GM12878 (cell line): ENCODE measurements around the gene MAST3. TPM values are rescaled to one million over a fixed set of nuclear protein-coding genes. Genes with fewer than 3 reads are reported as not detected.

Experiments
- ATAC-seq: fragments of 200-7000 bp; cut with Tn5 transposase; 3 replicates; pipeline ENCODE4 v1.9.1; 2020; ENCODE audit warnings: mild to moderate bottlenecking, moderate library complexity
- BruUV-seq: library from RNA; stranded (reverse); fragments of 400-500 nt; replicated peaks from 2 replicates; lab custom pipeline; 2021; lab: Mats Ljungman, UMichigan
- CTCF ChIA-PET: fragments of 300-600 bp; sonication (Branson Sonifier 250); formaldehyde crosslinking; extraction: SDS; loops from one replicate; lab custom pipeline; 2021; ENCODE audit warnings: inconsistent platforms; lab: Yijun Ruan, JAX
- POLR2A ChIA-PET: fragments of 350-600 bp; formaldehyde crosslinking; extraction: SDS; loops from one replicate; lab custom pipeline; 2021; ENCODE audit warnings: inconsistent platforms; lab: Charles Lee
- RAD21 ChIA-PET: fragments of 300-600 bp; sonication (Branson Sonifier 250); formaldehyde crosslinking; loops from one replicate; lab custom pipeline; 2023; ENCODE audit warnings: antibody characterized with exemption; ENCODE audit not compliant: unreplicated experiment; lab: Charles Lee
- SMC1A ChIA-PET: fragments of 300-600 bp; sonication (Branson Sonifier 250); formaldehyde crosslinking; loops from one replicate; lab custom pipeline; 2023; ENCODE audit not compliant: unreplicated experiment, uncharacterized antibody; lab: Charles Lee
- DNase-seq: peaks from one replicate; pipeline ENCODE4 v3.0.0-alpha.2; 2011; ENCODE audit warnings: low read depth, low spot score
- FAIRE-seq: peaks from 3 replicates; lab custom pipeline; 2011; peaks lifted over from hg19 to GRCh38; lab: Jason Lieb, UNC
- H2AFZ ChIP-seq: 2 replicates; pipeline ENCODE4 v1.6.0; 2011; ENCODE audit warnings: low read depth, low read length, control low read depth; ENCODE audit not compliant: control insufficient read depth
- H3K27ac ChIP-seq: 2 replicates; pipeline ENCODE4 v1.5.1; 2011; ENCODE audit warnings: control low read depth; ENCODE audit not compliant: control insufficient read depth, insufficient read depth
- H3K27me3 ChIP-seq, 2 experiments: replicated peaks in 1 of 2; 2 replicates each; pipeline versions ENCODE4 v1.6.0 to v1.6.1; 2011; ENCODE audit warnings: low read length in 1 of 2; ENCODE audit not compliant: control insufficient read depth in 2 of 2, insufficient read depth in 2 of 2
- H3K36me3 ChIP-seq, 2 experiments: 2 replicates each; pipeline ENCODE4 v1.5.1; 2011; ENCODE audit warnings: low read length in 1 of 2; ENCODE audit not compliant: control insufficient read depth in 2 of 2, insufficient read depth in 2 of 2
- H3K4me1 ChIP-seq: 2 replicates; pipeline ENCODE4 v1.6.1; 2011; ENCODE audit warnings: mild to moderate bottlenecking, low read length, moderate library complexity, mixed read lengths; ENCODE audit not compliant: control insufficient read depth, insufficient read depth
- H3K4me2 ChIP-seq: 2 replicates; pipeline ENCODE4 v1.6.0; 2011; ENCODE audit warnings: control low read depth; ENCODE audit not compliant: control insufficient read depth, insufficient read depth
- H3K4me3 ChIP-seq: fragments of 200-600 bp; sonication (generic); 2 replicates; pipeline ENCODE4 v1.5.1; 2016
- H3K79me2 ChIP-seq: 2 replicates; pipeline ENCODE4 v1.6.0; 2011; ENCODE audit warnings: low read length; ENCODE audit not compliant: control insufficient read depth, insufficient read depth
- H3K9ac ChIP-seq: 2 replicates; pipeline ENCODE4 v1.8.0; 2011; ENCODE audit warnings: low read length, control low read depth, mixed read lengths; ENCODE audit not compliant: control insufficient read depth, insufficient read depth
- H3K9me3 ChIP-seq: replicated peaks from 3 replicates; pipeline ENCODE4 v1.5.1; 2011; ENCODE audit warnings: mild to moderate bottlenecking, low read length; ENCODE audit not compliant: control insufficient read depth, insufficient read depth
- H4K20me1 ChIP-seq: 2 replicates; pipeline ENCODE4 v1.6.0; 2011; ENCODE audit not compliant: control insufficient read depth, insufficient read depth
- BCL11A ChIP-seq: IDR thresholded peaks from 2 replicates; pipeline ENCODE4 v1.6.1; 2011; ENCODE audit warnings: low read depth, low read length
- BMI1 ChIP-seq: fragments of 450-650 bp; IDR thresholded peaks from 2 replicates; pipeline ENCODE4 v1.6.1; 2016; ENCODE audit warnings: mild to moderate bottlenecking, moderate library complexity, borderline replicate concordance
- CREB1 ChIP-seq: IDR thresholded peaks from 2 replicates; pipeline ENCODE4 v1.6.1; 2012; ENCODE audit warnings: low read depth, mild to moderate bottlenecking, inconsistent platforms
- EP300 ChIP-seq, 2 experiments: fragments of 150-350 bp in 1 of 2; IDR thresholded peaks; 2 replicates each; pipeline ENCODE4 v1.6.1; 2011 to 2012; ENCODE audit warnings: low read depth in 2 of 2, low read length in 2 of 2, borderline replicate concordance in 1 of 2, improper control_type of control experiment in 1 of 2, inconsistent platforms in 1 of 2; ENCODE audit not compliant: control insufficient read depth in 1 of 2
- FOXM1 ChIP-seq: IDR thresholded peaks from 2 replicates; pipeline ENCODE4 v1.6.1; 2012; ENCODE audit warnings: low read depth, mild to moderate bottlenecking, inconsistent platforms, low read length, moderate library complexity
- GATAD2B ChIP-seq: fragments of 450-650 bp; conservative IDR thresholded peaks from 2 replicates; pipeline ENCODE4 v1.6.1; 2017; ENCODE audit warnings: low read depth, mild to moderate bottlenecking, moderate library complexity
- IKZF1 ChIP-seq: fragments of 450-650 bp; conservative IDR thresholded peaks from 2 replicates; pipeline ENCODE4 v1.6.1; 2017; ENCODE audit warnings: antibody characterized with exemption, mild to moderate bottlenecking
- IRF4 ChIP-seq: IDR thresholded peaks from 2 replicates; pipeline ENCODE4 v1.6.1; 2011; ENCODE audit warnings: low read depth, low read length
- LARP7 ChIP-seq: fragments of 450-650 bp; IDR thresholded peaks from 2 replicates; pipeline ENCODE4 v1.6.1; 2017; ENCODE audit warnings: mild to moderate bottlenecking
- NBN ChIP-seq: fragments of 450-650 bp; IDR thresholded peaks from 2 replicates; pipeline ENCODE4 v1.6.1; 2016
- NFIC ChIP-seq: IDR thresholded peaks from 2 replicates; pipeline ENCODE4 v1.6.1; 2012; ENCODE audit warnings: low read depth, mild to moderate bottlenecking, inconsistent platforms, low read length, moderate library complexity
- NFXL1 ChIP-seq: fragments of 450-650 bp; IDR thresholded peaks from 2 replicates; pipeline ENCODE4 v1.6.1; 2017; ENCODE audit warnings: antibody characterized with exemption, mild to moderate bottlenecking, borderline replicate concordance
- PAX8 ChIP-seq: fragments of 450-650 bp; IDR thresholded peaks from 2 replicates; pipeline ENCODE4 v1.6.1; 2017; ENCODE audit warnings: mild to moderate bottlenecking, moderate library complexity
- SMAD5 ChIP-seq: IDR thresholded peaks from 2 replicates; pipeline ENCODE4 v1.6.1; 2016; ENCODE audit warnings: antibody characterized with exemption, low read depth
- ZNF24 ChIP-seq: fragments of 450-650 bp; IDR thresholded peaks from 2 replicates; pipeline ENCODE4 v1.6.1; 2017; ENCODE audit warnings: antibody characterized with exemption, mild to moderate bottlenecking
- ZNF274 ChIP-seq: IDR thresholded peaks from one replicate; pipeline ENCODE4 v1.8.0; 2011; ENCODE audit not compliant: insufficient read length, insufficient read depth
- WGBS: methylation state at CpG from one replicate; pipeline ENCODE4 v1.1.6; 2016; ENCODE audit warnings: low lambda C conversion rate; ENCODE audit not compliant: insufficient replicate concordance, insufficient coverage; ENCODE audit errors: missing lambda C conversion rate; 5-methylcytosine and 5-hydroxymethylcytosine counted together
- in situ Hi-C: fragments of 300-500 bp; cut with MboI; formaldehyde crosslinking; loops from 9 replicates; pipeline ENCODE4 v1.14.3; 2018; ENCODE audit warnings: mixed read lengths
- intact Hi-C: fragments of 100-400 bp; cut with micrococcal nuclease; formaldehyde crosslinking; loops from one replicate; pipeline ENCODE4 v1.14.2; 2022; ENCODE audit not compliant: unreplicated experiment
- polyA plus RNA-seq, 11 experiments: library from polyadenylated mRNA; depleted of rRNA in 4 of 11; unstranded in 6 of 11; stranded (reverse) in 5 of 11; fragments of >200 nt; fragmentation: Nextera tagmentation in 4 of 11; fragmentation: Illumina TruSeq in 1 of 11; extraction: Ambion mirVana in 4 of 11; extraction: Trizol in 1 of 11; gene quantifications; 1 replicate in 1 of 11; 2 replicates in 10 of 11; pipeline versions ENCODE4 v1.2.1 to v1.2.3, GENCODE V29; 2011 to 2016; ENCODE audit warnings: inconsistent platforms in 2 of 11, missing spikeins in 2 of 11, low read depth in 1 of 11
- total RNA-seq, 4 experiments: library from RNA; depleted of rRNA in 3 of 4; stranded (reverse); fragments of >200 nt in 3 of 4; fragmentation: Illumina TruSeq in 1 of 4; extraction: Trizol in 1 of 4; gene quantifications; 2 replicates each; pipeline versions ENCODE4 v1.2.1 to v1.2.3, GENCODE V29; 2013 to 2021
- TF ChIP-seq, protein P1 (sequence below): fragments of 450-650 bp; formaldehyde crosslinking; IDR thresholded peaks from 2 replicates; pipeline ENCODE4 v1.5.0; 2022; ENCODE audit warnings: mild to moderate bottlenecking, missing genetic modification characterization
- TF ChIP-seq, protein P2 (sequence below): IDR thresholded peaks from 2 replicates; pipeline ENCODE4 v1.6.1; 2012; ENCODE audit warnings: low read depth, low read length, improper control_type of control experiment

Gene MAST3
- total and polyA plus RNA-seq, 10 of the 15 experiments (the other 5 are each of a cell fraction or from before 2014, with no cell fraction given), result 3.0 to 22.2 (median 7.5) TPM

- ChIA-PET SMC1A (no interaction called here), CTCF (no interaction called here), POLR2A (no interaction called here), RAD21 (interaction anchor here (0.6 kb wide), 1 partner anchor 122 kb away, joined by 3 read pairs; no protein-coding TSS in a partner anchor)
- Histone ChIP-seq H3K27me3 (no peaks in the 10 kb centered on the region), H2AFZ (no peak overlapping the region), H3K27ac (no peak overlapping the region), H3K9me3 (no peaks in the 10 kb centered on the region), H4K20me1 (no peaks in the 10 kb centered on the region; the same call in 1 of the 2 replicates), H3K4me1 (peaks cover 24% of the 10 kb centered on the region), H3K36me3 (peaks cover 15 to 26% of the 10 kb centered on the region in 2 experiments; a peak in 3 of 4 replicates), H3K9ac (no peak overlapping the region), H3K79me2 (peaks cover 18% of the 10 kb centered on the region), H3K4me2 (no peak overlapping the region), H3K4me3 (no peak overlapping the region)
- intact Hi-C loops, result no loop called here
- no peak for TF ChIP-seq PAX8
- TF ChIP-seq, protein P1, sequence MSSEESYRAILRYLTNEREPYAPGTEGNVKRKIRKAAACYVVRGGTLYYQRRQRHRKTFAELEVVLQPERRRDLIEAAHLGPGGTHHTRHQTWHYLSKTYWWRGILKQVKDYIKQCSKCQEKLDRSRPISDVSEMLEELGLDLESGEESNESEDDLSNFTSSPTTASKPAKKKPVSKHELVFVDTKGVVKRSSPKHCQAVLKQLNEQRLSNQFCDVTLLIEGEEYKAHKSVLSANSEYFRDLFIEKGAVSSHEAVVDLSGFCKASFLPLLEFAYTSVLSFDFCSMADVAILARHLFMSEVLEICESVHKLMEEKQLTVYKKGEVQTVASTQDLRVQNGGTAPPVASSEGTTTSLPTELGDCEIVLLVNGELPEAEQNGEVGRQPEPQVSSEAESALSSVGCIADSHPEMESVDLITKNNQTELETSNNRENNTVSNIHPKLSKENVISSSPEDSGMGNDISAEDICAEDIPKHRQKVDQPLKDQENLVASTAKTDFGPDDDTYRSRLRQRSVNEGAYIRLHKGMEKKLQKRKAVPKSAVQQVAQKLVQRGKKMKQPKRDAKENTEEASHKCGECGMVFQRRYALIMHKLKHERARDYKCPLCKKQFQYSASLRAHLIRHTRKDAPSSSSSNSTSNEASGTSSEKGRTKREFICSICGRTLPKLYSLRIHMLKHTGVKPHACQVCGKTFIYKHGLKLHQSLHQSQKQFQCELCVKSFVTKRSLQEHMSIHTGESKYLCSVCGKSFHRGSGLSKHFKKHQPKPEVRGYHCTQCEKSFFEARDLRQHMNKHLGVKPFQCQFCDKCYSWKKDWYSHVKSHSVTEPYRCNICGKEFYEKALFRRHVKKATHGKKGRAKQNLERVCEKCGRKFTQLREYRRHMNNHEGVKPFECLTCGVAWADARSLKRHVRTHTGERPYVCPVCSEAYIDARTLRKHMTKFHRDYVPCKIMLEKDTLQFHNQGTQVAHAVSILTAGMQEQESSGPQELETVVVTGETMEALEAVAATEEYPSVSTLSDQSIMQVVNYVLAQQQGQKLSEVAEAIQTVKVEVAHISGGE (CRISPR knock-in tag), result no peak
- TF ChIP-seq CREB1, result no peak
- TF ChIP-seq EP300 (IDR thresholded peaks at IDR 0.05; ENCODE audit: borderline replicate concordance in 1 of 2, control insufficient read depth in 1 of 2, low read depth in 2 of 2, low read length in 2 of 2), result no peak
- TF ChIP-seq NFXL1, result no peak
- TF ChIP-seq SMAD5, result no peak
- no peak for TF ChIP-seq NBN
- TF ChIP-seq ZNF24, result no peak
- TF ChIP-seq IRF4, result no peak
- no peak for TF ChIP-seq LARP7
- no peak for TF ChIP-seq BMI1
- TF ChIP-seq IKZF1, result no peak
- TF ChIP-seq FOXM1, result no peak
- no peak for TF ChIP-seq NFIC
- no peak for TF ChIP-seq GATAD2B
- TF ChIP-seq ZNF274, result no peak
- no peak for TF ChIP-seq BCL11A
- TF ChIP-seq, protein P2, sequence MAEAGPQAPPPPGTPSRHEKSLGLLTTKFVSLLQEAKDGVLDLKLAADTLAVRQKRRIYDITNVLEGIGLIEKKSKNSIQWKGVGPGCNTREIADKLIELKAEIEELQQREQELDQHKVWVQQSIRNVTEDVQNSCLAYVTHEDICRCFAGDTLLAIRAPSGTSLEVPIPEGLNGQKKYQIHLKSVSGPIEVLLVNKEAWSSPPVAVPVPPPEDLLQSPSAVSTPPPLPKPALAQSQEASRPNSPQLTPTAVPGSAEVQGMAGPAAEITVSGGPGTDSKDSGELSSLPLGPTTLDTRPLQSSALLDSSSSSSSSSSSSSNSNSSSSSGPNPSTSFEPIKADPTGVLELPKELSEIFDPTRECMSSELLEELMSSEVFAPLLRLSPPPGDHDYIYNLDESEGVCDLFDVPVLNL, result no peak
- in situ Hi-C loops, result no loop called here
- 97% methylated on average over 19 of the region's 27 CpGs for WGBS
- DNase-seq (no peak), FAIRE-seq (no peak), ATAC-seq (no peak)
- no TSS peak for BruUV-seq
These were observed 25.6 kb downstream of the MAST3 start for GRCh38 chr19:18122860-18123795.
